ENCODE data around the gene XAGE3. TPM values are rescaled to one million over a fixed set of nuclear protein-coding genes. Genes with fewer than 3 reads are reported as not detected.
"Not testable (repeated sequence)": the region's sequence is repeated elsewhere in the genome, so short reads cannot be mapped to it uniquely, and the experiment has no call there.

Gene XAGE3
- total RNA-seq, 1 donor from 2014 or later, result not detected

GRCh38 chrX:52888090-52888489 is 20.2 kb upstream of the XAGE3 start:
- H3K27me3 Mint-ChIP-seq (ENCODE audit: unreplicated experiment); H3K4me3 Mint-ChIP-seq (ENCODE audit: unreplicated experiment); H3K27ac Mint-ChIP-seq (ENCODE audit: unreplicated experiment); DNase-seq (ENCODE audit: low spot score); H3K4me1 Mint-ChIP-seq (ENCODE audit: unreplicated experiment); H3K36me3 Mint-ChIP-seq (ENCODE audit: low read depth, unreplicated experiment); H3K9me3 Mint-ChIP-seq (ENCODE audit: unreplicated experiment): not testable (repeated sequence)

- not testable (repeated sequence) for H3K27me3 Mint-ChIP-seq (ENCODE audit: unreplicated experiment); H3K27ac Mint-ChIP-seq (ENCODE audit: unreplicated experiment); H3K36me3 Mint-ChIP-seq (ENCODE audit: low read depth, unreplicated experiment); H3K9me3 Mint-ChIP-seq (ENCODE audit: unreplicated experiment); H3K4me1 Mint-ChIP-seq (ENCODE audit: unreplicated experiment); DNase-seq (ENCODE audit: low spot score); H3K4me3 Mint-ChIP-seq (ENCODE audit: unreplicated experiment)
Measured at GRCh38 chrX:52887459-52887858, 19.6 kb upstream of the XAGE3 start.

GRCh38 chrX:52876386-52876785 is 8.5 kb upstream of the XAGE3 start:
- not testable (repeated sequence) for H3K36me3 Mint-ChIP-seq (ENCODE audit: low read depth, unreplicated experiment); H3K27me3 Mint-ChIP-seq (ENCODE audit: unreplicated experiment); H3K9me3 Mint-ChIP-seq (ENCODE audit: unreplicated experiment); H3K4me1 Mint-ChIP-seq (ENCODE audit: unreplicated experiment); DNase-seq (ENCODE audit: low spot score); H3K4me3 Mint-ChIP-seq (ENCODE audit: unreplicated experiment); H3K27ac Mint-ChIP-seq (ENCODE audit: unreplicated experiment)

DNA sequence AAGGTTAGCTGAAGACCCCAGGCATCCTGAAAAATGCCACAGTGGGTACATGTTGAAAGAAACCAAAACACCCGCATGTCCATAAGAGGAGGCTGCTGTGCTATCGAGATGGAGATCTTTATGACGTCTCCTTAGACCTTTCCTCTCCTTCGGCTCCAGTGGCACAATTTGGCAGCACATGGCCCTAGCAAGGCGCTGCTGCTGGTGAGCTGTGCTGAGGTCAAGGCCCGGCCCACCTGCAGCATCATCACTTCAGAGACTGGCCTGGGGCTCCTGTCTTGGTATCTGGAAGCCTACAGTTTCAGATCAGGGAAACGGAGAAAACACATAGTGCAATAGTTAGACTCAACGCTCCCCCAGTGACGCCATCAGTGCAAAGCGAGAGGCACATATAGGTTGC is 7.6 kb upstream of the XAGE3 start:
- not testable (repeated sequence) for DNase-seq (ENCODE audit: low spot score); H3K9me3 Mint-ChIP-seq (ENCODE audit: unreplicated experiment); H3K27ac Mint-ChIP-seq (ENCODE audit: unreplicated experiment); H3K4me3 Mint-ChIP-seq (ENCODE audit: unreplicated experiment); H3K27me3 Mint-ChIP-seq (ENCODE audit: unreplicated experiment); H3K36me3 Mint-ChIP-seq (ENCODE audit: low read depth, unreplicated experiment); H3K4me1 Mint-ChIP-seq (ENCODE audit: unreplicated experiment)

DNA sequence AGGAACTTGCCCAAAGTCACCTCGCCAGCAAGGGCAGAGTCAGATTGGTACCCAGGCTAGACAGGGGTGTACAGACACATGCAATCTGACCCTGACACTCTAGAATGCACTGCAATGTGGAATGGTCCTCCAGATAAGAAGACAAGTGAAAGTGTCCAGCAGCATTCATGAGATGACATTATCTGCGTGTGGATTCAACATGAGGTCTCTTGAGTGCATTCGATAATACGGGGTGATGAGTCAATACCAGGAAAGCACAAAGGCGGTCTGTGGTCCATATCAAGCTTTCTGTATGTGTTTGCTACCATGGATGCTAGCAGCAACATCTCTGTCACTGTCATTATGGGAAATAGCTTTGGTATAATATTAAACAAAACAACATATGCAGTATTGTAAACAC is 6.8 kb upstream of the XAGE3 start:
- TF ChIP-seq, protein P1, sequence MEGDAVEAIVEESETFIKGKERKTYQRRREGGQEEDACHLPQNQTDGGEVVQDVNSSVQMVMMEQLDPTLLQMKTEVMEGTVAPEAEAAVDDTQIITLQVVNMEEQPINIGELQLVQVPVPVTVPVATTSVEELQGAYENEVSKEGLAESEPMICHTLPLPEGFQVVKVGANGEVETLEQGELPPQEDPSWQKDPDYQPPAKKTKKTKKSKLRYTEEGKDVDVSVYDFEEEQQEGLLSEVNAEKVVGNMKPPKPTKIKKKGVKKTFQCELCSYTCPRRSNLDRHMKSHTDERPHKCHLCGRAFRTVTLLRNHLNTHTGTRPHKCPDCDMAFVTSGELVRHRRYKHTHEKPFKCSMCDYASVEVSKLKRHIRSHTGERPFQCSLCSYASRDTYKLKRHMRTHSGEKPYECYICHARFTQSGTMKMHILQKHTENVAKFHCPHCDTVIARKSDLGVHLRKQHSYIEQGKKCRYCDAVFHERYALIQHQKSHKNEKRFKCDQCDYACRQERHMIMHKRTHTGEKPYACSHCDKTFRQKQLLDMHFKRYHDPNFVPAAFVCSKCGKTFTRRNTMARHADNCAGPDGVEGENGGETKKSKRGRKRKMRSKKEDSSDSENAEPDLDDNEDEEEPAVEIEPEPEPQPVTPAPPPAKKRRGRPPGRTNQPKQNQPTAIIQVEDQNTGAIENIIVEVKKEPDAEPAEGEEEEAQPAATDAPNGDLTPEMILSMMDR (IDR thresholded peaks at IDR 0.05; ENCODE audit: unreplicated experiment), result no peak
- H3K36me3 Mint-ChIP-seq (ENCODE audit: low read depth, unreplicated experiment), result no peaks in the 10 kb centered on the region
- peaks cover 2% of the 10 kb centered on the region for H3K27me3 Mint-ChIP-seq (ENCODE audit: unreplicated experiment)
- no peak overlapping the region for H3K4me3 Mint-ChIP-seq (ENCODE audit: unreplicated experiment)
- no peak for DNase-seq (ENCODE audit: low spot score)
- no peaks in the 10 kb centered on the region for H3K4me1 Mint-ChIP-seq (ENCODE audit: unreplicated experiment)
- no peak overlapping the region for H3K27ac Mint-ChIP-seq (ENCODE audit: unreplicated experiment)
- H3K9me3 Mint-ChIP-seq (ENCODE audit: unreplicated experiment), result no peaks in the 10 kb centered on the region

DNA sequence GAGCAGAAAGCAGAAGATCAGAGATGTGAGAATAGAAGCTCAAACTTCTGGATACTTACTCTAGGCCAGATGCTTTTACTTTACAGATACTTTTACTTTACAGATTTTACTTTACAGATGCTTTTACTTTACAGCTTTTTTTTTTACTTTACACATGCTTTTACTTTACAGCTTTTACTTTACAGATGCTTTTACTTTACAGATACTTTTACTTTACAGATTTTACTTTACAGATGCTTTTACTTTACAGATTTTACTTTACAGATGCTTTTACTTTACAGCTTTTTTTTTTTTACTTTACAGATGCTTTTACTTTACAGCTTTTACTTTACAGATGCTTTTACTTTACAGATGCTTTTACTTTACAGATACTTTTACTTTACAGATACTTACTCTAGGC is 5.9 kb upstream of the XAGE3 start:
- H3K4me1 Mint-ChIP-seq (ENCODE audit: unreplicated experiment); H3K27me3 Mint-ChIP-seq (ENCODE audit: unreplicated experiment); DNase-seq (ENCODE audit: low spot score); H3K36me3 Mint-ChIP-seq (ENCODE audit: low read depth, unreplicated experiment); H3K9me3 Mint-ChIP-seq (ENCODE audit: unreplicated experiment); H3K4me3 Mint-ChIP-seq (ENCODE audit: unreplicated experiment); H3K27ac Mint-ChIP-seq (ENCODE audit: unreplicated experiment): not testable (repeated sequence)

GRCh38 chrX:52870046-52870445 is 2.2 kb upstream of the XAGE3 start:
- TF ChIP-seq, protein P1 (IDR thresholded peaks at IDR 0.05; ENCODE audit: unreplicated experiment), result no peak
- Mint-ChIP-seq H3K4me1 (ENCODE audit: unreplicated experiment) (no peaks in the 10 kb centered on the region), H3K9me3 (ENCODE audit: unreplicated experiment) (no peaks in the 10 kb centered on the region), H3K4me3 (ENCODE audit: unreplicated experiment) (no peak overlapping the region), H3K27ac (ENCODE audit: unreplicated experiment) (no peak overlapping the region), H3K36me3 (ENCODE audit: low read depth, unreplicated experiment) (no peaks in the 10 kb centered on the region), H3K27me3 (ENCODE audit: unreplicated experiment) (peaks cover 2% of the 10 kb centered on the region)
- no peak for DNase-seq (ENCODE audit: low spot score)

Measured in endothelial cell (in vitro differentiated cells).